H1 (cell line): ENCODE results near the gene MINDY3. TPM values are rescaled to one million over a fixed set of nuclear protein-coding genes. Genes with fewer than 3 reads are reported as not detected.

Experiments
- RAD21 ChIP-seq, 2 experiments: IDR thresholded peaks in 1 of 2; conservative IDR thresholded peaks in 1 of 2; 2 replicates each; pipeline ENCODE4 v1.6.1; 2011; ENCODE audit warnings: low read depth in 2 of 2, low read length in 2 of 2, improper control_type of control experiment in 1 of 2, inconsistent platforms in 1 of 2, mild to moderate bottlenecking in 1 of 2, moderate library complexity in 1 of 2
- RXRA ChIP-seq: IDR thresholded peaks from 2 replicates; pipeline ENCODE4 v1.6.1; 2011; ENCODE audit warnings: low read depth, mild to moderate bottlenecking, low read length, moderate library complexity; ENCODE audit not compliant: insufficient read depth
- polyA plus RNA-seq, 7 experiments: library from polyadenylated mRNA; depleted of rRNA in 3 of 7; stranded (reverse) in 5 of 7; unstranded in 2 of 7; fragments of >200 nt in 5 of 7; fragments of 200-250 nt in 2 of 7; gene quantifications; 1 replicate in 5 of 7; 2 replicates in 1 of 7; 4 replicates in 1 of 7; pipeline versions ENCODE4 v1.2.1 to v1.2.3, GENCODE V29; 2011 to 2013; ENCODE audit warnings: missing spikeins in 2 of 7, mixed read lengths in 2 of 7
- total RNA-seq: library from RNA; stranded (reverse); fragmentation: NEBNext Ultra II Directional; extraction: Animal tissue kit (Norgen Biotek cat#: 25700); gene quantifications from 2 replicates; pipeline ENCODE4 v1.2.1, GENCODE V29; 2021

MINDY3 gene
- total and polyA plus RNA-seq, 2 of the 8 experiments (the other 6 are each of a cell fraction or from before 2014, with no cell fraction given), result 4.6 to 13.6 TPM

DNA sequence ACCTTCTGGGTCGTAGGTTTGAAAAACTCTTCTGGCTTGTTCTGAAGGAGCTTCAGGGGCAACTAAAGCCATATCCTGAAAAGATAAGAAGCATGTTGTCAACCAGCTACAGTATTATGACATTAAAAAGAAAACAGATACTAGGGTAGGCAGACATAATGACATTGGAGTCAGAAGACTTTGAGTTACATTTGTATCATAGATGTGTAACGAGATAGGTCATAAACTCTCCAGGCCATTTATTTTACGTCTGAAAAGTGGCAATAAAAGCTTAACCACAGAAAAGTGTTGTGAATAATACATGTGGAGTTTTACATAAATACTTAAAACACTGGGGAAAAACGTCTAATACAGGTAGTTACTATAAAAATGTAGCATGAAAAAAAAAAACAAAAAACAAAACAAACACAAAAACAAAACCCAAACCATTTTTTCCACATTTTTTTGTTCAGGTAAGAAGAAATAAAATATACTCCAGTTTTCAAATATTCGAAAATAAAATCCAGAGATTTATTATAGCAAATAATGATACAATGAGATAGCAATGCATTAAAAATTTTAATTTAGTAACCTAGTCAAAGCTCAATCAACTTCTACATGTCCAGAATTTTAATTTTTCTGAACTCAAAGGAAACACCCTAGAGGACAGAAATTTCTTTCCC lies 64.1 kb downstream of the MINDY3 start (continued):
- TF ChIP-seq RAD21 (IDR thresholded peaks at IDR 0.05 in 1 of 2, conservative IDR thresholded peaks at IDR 0.05 in 1 of 2; ENCODE audit: low read depth in 2 of 2, low read length in 2 of 2) (no peak), RXRA (no peak)
